CD14-positive monocyte (primary cell): ENCODE data around the gene EGF. TPM values are rescaled to one million over a fixed set of nuclear protein-coding genes. Genes with fewer than 3 reads are reported as not detected.

ENCODE experiments used
- DNase-seq, 3 donors: peaks; one replicate each; pipeline ENCODE4 v3.0.0-alpha.2; 2011 to 2022
- H2AFZ ChIP-seq: 2 replicates; pipeline ENCODE4 v1.6.0; 2012; ENCODE audit warnings: mild to moderate bottlenecking, low read depth, low read length, inconsistent platforms; ENCODE audit not compliant: insufficient read depth, poor library complexity, severe bottlenecking
- H3K27ac ChIP-seq, 2 donors: 1 replicate in 1 of 2; 2 replicates in 1 of 2; pipeline ENCODE4 v1.5.1; 2012 to 2013; ENCODE audit warnings: low read length in 2 of 2, control low read depth in 1 of 2, inconsistent platforms in 1 of 2, low read depth in 1 of 2, mild to moderate bottlenecking in 1 of 2
- H3K27me3 ChIP-seq, 2 donors: one replicate each; pipeline versions ENCODE4 v1.6.0 to v1.6.1; 2011 to 2013; ENCODE audit warnings: low read length in 2 of 2; ENCODE audit not compliant: control insufficient read depth in 2 of 2, insufficient read depth in 2 of 2
- H3K36me3 ChIP-seq, 2 donors: replicated peaks in 1 of 2; 1 replicate in 1 of 2; 2 replicates in 1 of 2; pipeline versions ENCODE4 v1.5.1 to v1.6.1; 2012 to 2013; ENCODE audit warnings: low read length in 2 of 2, control low read depth in 1 of 2, inconsistent platforms in 1 of 2, mild to moderate bottlenecking in 1 of 2; ENCODE audit not compliant: insufficient read depth in 2 of 2, control insufficient read depth in 1 of 2
- H3K4me1 ChIP-seq, 2 donors: 1 replicate in 1 of 2; 2 replicates in 1 of 2; pipeline versions ENCODE4 v1.5.1 to v1.6.1; 2012 to 2013; ENCODE audit warnings: low read length in 2 of 2, control low read depth in 1 of 2, inconsistent platforms in 1 of 2, mild to moderate bottlenecking in 1 of 2, moderate library complexity in 1 of 2; ENCODE audit not compliant: insufficient read depth in 2 of 2, control insufficient read depth in 1 of 2
- H3K4me2 ChIP-seq: replicated peaks from 2 replicates; pipeline ENCODE3; 2012; ENCODE audit warnings: low read length, moderate library complexity, mild to moderate bottlenecking; ENCODE audit not compliant: poor library complexity, severe bottlenecking; ENCODE audit errors: extremely low read depth
- H3K4me3 ChIP-seq, 3 experiments: fragments of 200-600 bp in 1 of 3; sonication (generic) in 1 of 3; replicated peaks in 1 of 3; 1 replicate in 2 of 3; 2 replicates in 1 of 3; pipeline ENCODE4 v1.5.1; 2011 to 2013; ENCODE audit warnings: low read length in 3 of 3, mild to moderate bottlenecking in 3 of 3, control low read depth in 2 of 3, low read depth in 2 of 3, inconsistent platforms in 1 of 3, moderate library complexity in 1 of 3
- H3K79me2 ChIP-seq: 2 replicates; pipeline ENCODE4 v1.6.0; 2012; ENCODE audit warnings: mild to moderate bottlenecking, control low read depth, inconsistent platforms, low read length, moderate library complexity; ENCODE audit not compliant: insufficient read depth
- H3K9ac ChIP-seq: 2 replicates; pipeline ENCODE4 v1.6.0; 2017; ENCODE audit warnings: low read length, mild to moderate bottlenecking; ENCODE audit not compliant: insufficient read depth, poor library complexity, severe bottlenecking
- H3K9me3 ChIP-seq, 2 donors: replicated peaks in 1 of 2; 1 replicate in 1 of 2; 2 replicates in 1 of 2; pipeline versions ENCODE4 v1.5.1 to v1.6.1; 2012 to 2013; ENCODE audit warnings: low read length in 2 of 2, control low read depth in 1 of 2; ENCODE audit not compliant: control insufficient read depth in 1 of 2, insufficient read depth in 1 of 2
- H4K20me1 ChIP-seq: 2 replicates; pipeline ENCODE4 v1.6.0; 2012; ENCODE audit warnings: mild to moderate bottlenecking, low read length, control low read depth, moderate library complexity; ENCODE audit not compliant: insufficient read depth
- H3K27ac Mint-ChIP-seq, 7 donors: one replicate each; pipeline ENCODE4 v1.8.0; 2020; ENCODE audit warnings: mild to moderate bottlenecking in 7 of 7, mixed read lengths in 7 of 7, moderate library complexity in 6 of 7, inconsistent platforms in 2 of 7
- H3K27me3 Mint-ChIP-seq, 3 donors: one replicate each; pipeline ENCODE4 v1.8.0; 2021 to 2022; ENCODE audit warnings: low read depth in 3 of 3, mild to moderate bottlenecking in 3 of 3, mixed read lengths in 3 of 3, moderate library complexity in 3 of 3, inconsistent platforms in 1 of 3
- H3K36me3 Mint-ChIP-seq, 2 donors: one replicate each; pipeline ENCODE4 v1.8.0; 2020; ENCODE audit warnings: mixed read lengths in 2 of 2, inconsistent platforms in 1 of 2, mild to moderate bottlenecking in 1 of 2
- H3K4me1 Mint-ChIP-seq: one replicate; pipeline ENCODE4 v1.8.0; 2020; ENCODE audit warnings: mild to moderate bottlenecking, mixed read lengths
- H3K4me3 Mint-ChIP-seq, 2 donors: one replicate each; pipeline ENCODE4 v1.8.0; 2020; ENCODE audit warnings: mild to moderate bottlenecking in 2 of 2, mixed read lengths in 2 of 2, moderate library complexity in 1 of 2
- H3K9me3 Mint-ChIP-seq, 7 donors: one replicate each; pipeline ENCODE4 v1.8.0; 2020 to 2022; ENCODE audit warnings: mixed read lengths in 7 of 7, mild to moderate bottlenecking in 6 of 7, moderate library complexity in 6 of 7, inconsistent platforms in 2 of 7
- WGBS: methylation state at CpG from one replicate; pipeline ENCODE4 v1.1.5; 2013; ENCODE audit warnings: missing lambda C conversion rate; ENCODE audit not compliant: insufficient coverage; 5-methylcytosine and 5-hydroxymethylcytosine counted together
- intact Hi-C, 2 donors: fragments of 100-400 bp; cut with micrococcal nuclease; formaldehyde crosslinking; loops; one replicate each; pipeline versions ENCODE4 v1.15.0 to v1.15.1; 2023
- polyA plus RNA-seq, 3 donors: library from polyadenylated mRNA; depleted of rRNA in 1 of 3; unstranded in 2 of 3; stranded (reverse) in 1 of 3; fragments of 300-500 nt in 2 of 3; fragments of >200 nt in 1 of 3; fragmentation: Illumina TruSeq in 2 of 3; gene quantifications; 1 replicate in 2 of 3; 2 replicates in 1 of 3; pipeline ENCODE4 v1.2.3, GENCODE V29; 2012 to 2021
- TF ChIP-seq, protein P1 (sequence below): fragments of 200-600 bp; IDR thresholded peaks from one replicate; pipeline ENCODE4 v1.8.0; 2022; ENCODE audit warnings: antibody characterized with exemption, mild to moderate bottlenecking

EGF gene
- polyA plus RNA-seq, 3 donors: 0.17 to 4.8 TPM; not detected in 1

DNA sequence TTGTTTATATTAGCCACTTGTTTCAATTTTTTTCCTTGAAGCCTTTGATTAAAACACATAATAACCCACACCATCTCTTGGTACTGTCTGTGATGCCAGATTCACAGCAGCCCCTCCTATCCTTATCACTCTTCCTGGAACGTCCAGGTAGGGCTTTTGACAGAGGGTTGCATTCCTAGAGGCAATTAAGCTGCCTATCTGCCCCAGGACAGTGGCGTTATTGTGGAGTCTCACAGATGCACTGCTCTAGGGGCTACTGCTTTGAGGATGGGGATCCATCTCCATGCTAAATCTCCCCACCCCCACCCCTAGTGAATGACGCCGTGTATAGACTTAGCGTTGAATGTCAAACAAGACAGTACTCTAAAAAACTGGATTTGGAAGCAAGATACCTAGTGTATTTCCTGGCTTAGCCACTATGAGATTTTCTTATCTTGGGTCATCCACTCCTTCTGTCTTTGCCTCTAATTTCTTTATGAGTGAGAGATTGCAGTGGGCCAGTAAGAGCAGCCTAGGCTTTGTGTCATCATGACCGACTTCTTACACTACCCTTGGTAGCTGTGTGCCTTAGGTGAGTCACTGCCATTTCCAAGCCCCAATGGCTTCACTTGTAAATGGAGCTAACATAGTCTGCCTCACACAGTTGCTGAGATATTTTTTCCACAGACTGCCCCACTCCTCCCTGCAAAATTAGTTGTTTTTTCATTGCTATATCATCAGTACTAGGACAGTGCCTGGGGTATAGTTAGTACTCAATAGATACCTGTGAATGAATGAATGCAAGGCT, 90.9 kb downstream of the EGF start:
- no peak overlapping the region for H2AFZ ChIP-seq
- H3K9ac ChIP-seq: no peak overlapping the region
- no peaks in the 10 kb centered on the region for H3K79me2 ChIP-seq
- 95% methylated on average over 3 of the region's 6 CpGs for WGBS
- peaks cover 34 to 44% of the 10 kb centered on the region in 2 donors for H3K27me3 ChIP-seq
- peak in 1 of 3 donors; percentile 9 for DNase-seq
- no peaks in the 10 kb centered on the region for H3K9me3 ChIP-seq
- H3K27ac ChIP-seq: no peak overlapping the region
- Mint-ChIP-seq H3K4me1 (peaks cover 12% of the 10 kb centered on the region), H3K36me3 (no peaks in the 10 kb centered on the region), H3K9me3 (peaks cover 0 to 3% (median 0%) of the 10 kb centered on the region in 7 donors), H3K27ac (no peak overlapping the region), H3K4me3 (peak overlapping the region in 1 of 2 donors; percentile 35), H3K27me3 (peaks cover 31 to 41% (median 40%) of the 10 kb centered on the region in 3 donors)
- H3K36me3 ChIP-seq: no peaks in the 10 kb centered on the region
- no peak overlapping the region for H3K4me2 ChIP-seq
- H4K20me1 ChIP-seq: no peaks in the 10 kb centered on the region
- H3K4me1 ChIP-seq: peaks cover 0 to 8% of the 10 kb centered on the region in 2 donors
- TF ChIP-seq, protein P1, sequence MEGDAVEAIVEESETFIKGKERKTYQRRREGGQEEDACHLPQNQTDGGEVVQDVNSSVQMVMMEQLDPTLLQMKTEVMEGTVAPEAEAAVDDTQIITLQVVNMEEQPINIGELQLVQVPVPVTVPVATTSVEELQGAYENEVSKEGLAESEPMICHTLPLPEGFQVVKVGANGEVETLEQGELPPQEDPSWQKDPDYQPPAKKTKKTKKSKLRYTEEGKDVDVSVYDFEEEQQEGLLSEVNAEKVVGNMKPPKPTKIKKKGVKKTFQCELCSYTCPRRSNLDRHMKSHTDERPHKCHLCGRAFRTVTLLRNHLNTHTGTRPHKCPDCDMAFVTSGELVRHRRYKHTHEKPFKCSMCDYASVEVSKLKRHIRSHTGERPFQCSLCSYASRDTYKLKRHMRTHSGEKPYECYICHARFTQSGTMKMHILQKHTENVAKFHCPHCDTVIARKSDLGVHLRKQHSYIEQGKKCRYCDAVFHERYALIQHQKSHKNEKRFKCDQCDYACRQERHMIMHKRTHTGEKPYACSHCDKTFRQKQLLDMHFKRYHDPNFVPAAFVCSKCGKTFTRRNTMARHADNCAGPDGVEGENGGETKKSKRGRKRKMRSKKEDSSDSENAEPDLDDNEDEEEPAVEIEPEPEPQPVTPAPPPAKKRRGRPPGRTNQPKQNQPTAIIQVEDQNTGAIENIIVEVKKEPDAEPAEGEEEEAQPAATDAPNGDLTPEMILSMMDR: no peak
- H3K4me3 ChIP-seq: no peak overlapping the region
- intact Hi-C loops: loop anchor here (2.0 kb wide), 2 partner anchors 515 to 517 kb away; no protein-coding TSS in a partner anchor

DNA sequence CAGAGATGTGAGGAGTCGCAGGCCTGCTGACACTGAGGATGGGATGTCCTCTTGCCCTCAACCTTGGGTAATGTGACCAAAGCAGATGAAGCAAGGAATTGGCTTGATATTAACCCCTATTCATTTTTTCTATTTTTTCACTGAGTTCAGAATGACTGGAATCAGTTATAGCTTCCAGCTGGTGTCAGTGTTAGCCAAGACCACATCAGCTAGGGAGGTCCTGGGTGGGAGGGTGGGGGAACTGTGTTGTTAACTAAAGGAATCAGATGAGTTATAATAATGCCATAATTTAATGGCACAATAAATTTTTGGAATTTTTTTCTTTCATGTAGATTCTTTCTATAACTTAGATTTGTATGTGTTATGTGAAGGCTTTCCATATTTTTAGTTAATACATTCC, 91.9 kb downstream of the EGF start:
- H3K9me3 ChIP-seq: no peaks in the 10 kb centered on the region
- no peak overlapping the region for H3K27ac Mint-ChIP-seq
- H3K4me2 ChIP-seq: no peak overlapping the region
- H3K27me3 ChIP-seq: peaks cover 36 to 47% of the 10 kb centered on the region in 2 donors
- peaks cover 0 to 3% (median 0%) of the 10 kb centered on the region in 7 donors for H3K9me3 Mint-ChIP-seq
- peaks cover 0 to 1% of the 10 kb centered on the region in 2 donors for H3K36me3 Mint-ChIP-seq
- no peak overlapping the region for H2AFZ ChIP-seq
- H3K9ac ChIP-seq: no peak overlapping the region
- TF ChIP-seq, protein P1: no peak
- no peak overlapping the region for H3K4me3 ChIP-seq
- DNase-seq: no peak
- H3K4me3 Mint-ChIP-seq: peak overlapping the region in 1 of 2 donors; percentile 48
- H3K4me1 ChIP-seq: peaks cover 0 to 8% of the 10 kb centered on the region in 2 donors
- intact Hi-C loops: loop anchor here in 1 of 2 donors (2.0 kb wide), 1 partner anchor 514 kb away; no protein-coding TSS in a partner anchor
- H3K4me1 Mint-ChIP-seq: peaks cover 12% of the 10 kb centered on the region
- H3K79me2 ChIP-seq: no peaks in the 10 kb centered on the region
- peaks cover 29 to 39% (median 34%) of the 10 kb centered on the region in 3 donors for H3K27me3 Mint-ChIP-seq
- H4K20me1 ChIP-seq: no peaks in the 10 kb centered on the region
- no peaks in the 10 kb centered on the region for H3K36me3 ChIP-seq
- H3K27ac ChIP-seq: no peak overlapping the region
- WGBS: no CpG with 5 or more reads among the region's 1 CpG
